ENCODE measurements around the gene SRF.

SRF gene

DNA sequence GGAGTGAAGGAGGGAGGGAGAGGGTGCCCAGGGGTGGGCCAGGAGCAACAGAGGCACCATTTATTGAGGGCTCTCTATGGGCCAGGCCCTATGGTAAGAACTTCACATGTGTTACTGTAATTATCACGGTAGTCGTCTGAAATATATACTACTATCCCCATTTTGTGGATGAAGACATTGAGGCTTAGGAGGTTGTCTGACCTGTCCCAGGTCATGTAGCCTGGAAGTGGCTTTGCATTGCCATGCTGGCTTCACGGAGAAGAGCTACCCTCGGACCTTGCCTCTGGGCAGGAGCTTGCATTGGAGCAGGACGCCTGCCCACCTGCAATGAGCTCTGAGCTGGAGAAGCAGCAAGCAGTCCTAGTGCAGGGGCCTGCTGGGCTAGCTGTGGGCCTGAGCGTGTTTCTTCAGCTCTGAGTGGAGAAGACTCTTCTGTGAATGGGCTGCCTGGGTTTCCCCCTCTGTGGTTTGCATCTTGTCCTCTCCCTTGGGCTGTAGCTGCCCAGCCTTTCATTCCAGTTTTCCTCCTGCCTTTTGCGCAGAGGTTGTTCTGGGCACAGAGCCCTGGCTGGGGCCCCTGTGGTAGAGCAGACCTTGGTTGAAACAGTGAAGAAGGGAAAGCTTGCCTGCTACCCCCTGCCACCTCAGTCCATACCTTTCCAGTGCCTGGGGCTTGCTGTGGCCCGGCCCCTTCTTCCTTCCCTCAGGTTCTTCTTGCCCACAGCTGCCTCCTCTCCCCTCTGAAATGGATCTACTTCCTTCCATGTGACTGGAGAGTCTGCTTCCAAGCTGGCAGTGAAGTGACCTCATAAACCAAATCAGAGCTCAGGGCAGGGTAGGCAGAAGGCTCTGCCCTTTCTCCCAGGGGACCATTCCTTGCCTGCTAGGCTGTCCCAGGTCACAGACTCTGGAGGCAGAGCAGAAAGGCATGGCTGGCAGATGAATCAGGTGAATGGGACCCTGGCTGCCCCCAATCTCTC is 24.1 kb upstream of the SRF start:
- no peak for DNase-seq (ENCODE audit: low read depth in 4 of 4, low spot score in 1 of 4)

DNA sequence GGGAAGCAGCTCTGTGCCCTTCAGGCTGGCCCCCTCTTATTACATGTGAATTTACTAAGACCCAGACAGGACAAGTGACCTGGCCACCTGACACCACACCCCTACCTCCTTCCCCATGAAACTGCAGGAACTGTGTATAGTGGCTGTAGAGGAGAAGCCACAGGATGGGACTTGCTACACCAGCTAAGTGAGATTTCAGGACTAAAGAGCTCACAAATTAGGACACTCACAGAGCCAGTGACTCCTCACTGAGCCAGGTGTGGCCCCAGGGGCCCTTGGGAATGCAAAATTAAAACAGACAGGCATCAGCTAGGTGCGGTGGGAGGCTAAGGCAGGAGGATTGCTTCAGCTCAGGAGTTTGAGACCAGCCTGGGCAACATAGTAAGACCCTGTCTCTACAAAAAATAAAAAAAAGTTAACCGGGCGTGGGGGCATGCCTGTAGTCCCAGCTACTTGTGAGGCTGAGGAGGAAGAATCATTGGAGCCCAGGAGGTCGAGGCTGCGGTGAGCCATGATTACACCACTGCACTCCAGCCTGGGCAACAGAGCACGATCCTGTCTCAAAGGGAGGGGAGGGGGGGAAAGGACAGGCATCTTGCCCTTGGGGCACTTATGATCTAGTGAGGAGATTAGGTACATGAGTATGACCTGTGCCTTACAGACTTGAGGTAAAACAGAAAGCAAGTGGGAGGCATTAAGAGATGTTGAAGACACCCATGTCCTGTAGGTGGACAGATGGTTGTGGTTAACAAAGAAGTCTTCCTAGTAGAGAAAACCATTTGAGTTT is 23.2 kb upstream of the SRF start:
- no peak for DNase-seq (ENCODE audit: low read depth in 4 of 4, low spot score in 1 of 4)

DNA sequence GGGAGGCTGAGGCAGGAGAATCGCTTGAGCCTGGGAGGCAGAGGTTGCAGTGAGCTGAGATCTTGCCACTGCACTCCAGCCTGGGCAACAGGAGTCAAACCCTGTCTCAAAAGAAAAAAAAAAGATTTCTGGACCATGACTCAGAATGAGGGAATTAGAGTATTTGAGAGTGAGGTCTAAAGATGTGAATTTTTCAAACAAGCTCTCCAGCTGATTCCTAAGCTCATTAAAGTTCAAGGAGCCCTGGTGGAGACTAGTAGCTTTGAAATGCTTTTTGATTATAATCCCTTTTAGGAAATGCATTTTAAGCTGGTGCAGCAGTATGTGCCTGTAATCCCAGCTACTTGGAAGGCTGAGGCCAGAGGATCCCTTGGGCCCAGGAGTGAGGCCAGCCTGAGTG is 21.8 kb upstream of the SRF start:
- DNase-seq (ENCODE audit: low read depth in 4 of 4, low spot score in 1 of 4), result no peak

DNA sequence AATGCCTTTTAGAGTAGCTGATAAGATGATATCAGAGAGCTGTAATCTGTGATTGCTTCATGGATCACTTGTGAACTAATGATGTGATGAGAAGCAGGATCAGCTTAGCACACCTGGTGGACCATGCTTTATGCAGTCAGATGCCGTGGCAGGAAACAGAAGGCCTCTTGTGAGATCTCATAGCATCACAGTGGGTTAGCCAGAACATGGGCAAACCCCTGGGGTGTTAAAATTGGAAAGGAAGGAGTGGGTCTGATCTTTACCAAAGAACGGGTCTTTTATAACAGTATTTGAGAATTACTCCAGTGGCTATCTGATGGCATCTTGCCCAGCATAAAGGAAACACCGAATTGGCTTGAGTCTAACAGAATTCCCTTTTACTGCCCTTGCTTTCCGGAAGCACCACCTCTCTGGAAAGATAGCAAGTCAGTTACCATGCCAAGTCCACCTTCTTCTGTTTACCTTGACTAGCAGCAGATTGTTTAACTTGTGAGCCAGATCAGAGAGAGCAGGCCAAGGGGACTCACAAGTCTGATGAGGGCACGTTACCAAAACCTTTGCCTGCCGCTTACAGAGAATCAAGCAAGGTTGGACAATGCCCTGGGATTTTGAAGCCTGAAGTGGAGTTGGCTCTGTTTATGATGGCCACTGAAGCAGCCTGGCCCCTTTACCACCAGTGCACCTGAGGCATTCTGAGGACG is 20.9 kb upstream of the SRF start:
- DNase-seq (ENCODE audit: low read depth in 4 of 4, low spot score in 1 of 4), result no peak

DNA sequence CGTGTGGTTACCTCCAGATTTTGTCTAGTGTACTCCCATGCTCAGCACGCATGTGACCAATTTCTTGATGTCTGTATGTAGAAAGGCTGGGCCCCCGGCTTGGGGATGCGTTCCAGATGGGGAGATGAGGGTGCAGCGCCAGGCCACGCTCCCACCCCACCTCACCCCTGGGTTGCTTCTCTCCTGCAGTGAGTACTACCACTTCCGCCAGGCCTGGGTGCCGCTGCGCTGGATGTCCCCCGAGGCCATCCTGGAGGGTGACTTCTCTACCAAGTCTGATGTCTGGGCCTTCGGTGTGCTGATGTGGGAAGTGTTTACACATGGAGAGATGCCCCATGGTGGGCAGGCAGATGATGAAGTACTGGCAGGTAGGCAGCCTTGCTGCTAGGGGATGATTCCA is 11.5 kb upstream of the SRF start:
- DNase-seq (ENCODE audit: low read depth in 4 of 4, low spot score in 1 of 4), result no peak

DNA sequence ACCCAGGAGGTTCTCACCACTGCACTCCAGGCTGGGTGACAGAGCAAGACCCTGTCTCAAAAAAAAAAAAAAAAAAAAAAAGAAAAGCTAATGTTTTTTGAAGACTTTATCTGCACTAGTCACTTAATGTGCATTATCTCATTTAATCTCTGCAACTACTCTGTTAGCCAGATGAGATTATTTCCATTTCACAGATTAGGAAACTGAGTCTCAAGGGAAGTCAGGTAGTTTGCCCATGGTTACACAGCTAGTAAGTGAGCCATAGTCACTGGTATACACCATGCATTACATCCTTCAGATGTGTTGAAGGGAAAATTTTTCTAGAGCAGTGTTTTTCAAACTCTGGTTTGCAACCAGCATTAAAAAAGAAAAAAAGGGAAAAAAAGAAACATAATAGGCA is 7.2 kb upstream of the SRF start:
- no peak for DNase-seq (ENCODE audit: low read depth in 4 of 4, low spot score in 1 of 4)

DNA sequence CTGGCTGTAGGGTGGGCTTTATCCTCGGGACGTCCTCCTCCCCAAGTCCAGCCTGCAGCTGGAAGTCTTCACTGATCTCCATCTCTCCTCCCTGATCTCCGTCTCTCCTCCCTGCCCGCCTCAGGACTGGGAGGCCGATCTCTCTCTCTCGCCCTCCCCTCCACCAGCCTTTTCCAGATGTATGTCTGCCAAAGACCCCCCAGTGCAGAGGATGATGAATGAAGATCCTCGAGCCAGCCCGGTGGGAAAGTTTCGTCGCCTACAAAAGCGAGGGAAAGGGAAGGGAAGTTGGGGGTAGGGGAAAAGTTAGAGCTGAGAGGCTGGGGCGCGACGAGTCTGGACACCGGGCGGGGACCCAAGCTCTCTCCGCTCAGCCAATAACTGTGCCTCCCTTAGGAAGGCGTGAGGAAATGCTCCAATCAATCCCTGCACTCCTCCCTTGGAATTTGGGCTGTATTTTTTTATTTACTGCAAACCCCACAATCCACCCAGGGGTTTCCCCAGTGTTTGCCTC is 595 bp upstream of the SRF start:
- DNase-seq (ENCODE audit: low read depth in 4 of 4, low spot score in 1 of 4), result no peak

DNA sequence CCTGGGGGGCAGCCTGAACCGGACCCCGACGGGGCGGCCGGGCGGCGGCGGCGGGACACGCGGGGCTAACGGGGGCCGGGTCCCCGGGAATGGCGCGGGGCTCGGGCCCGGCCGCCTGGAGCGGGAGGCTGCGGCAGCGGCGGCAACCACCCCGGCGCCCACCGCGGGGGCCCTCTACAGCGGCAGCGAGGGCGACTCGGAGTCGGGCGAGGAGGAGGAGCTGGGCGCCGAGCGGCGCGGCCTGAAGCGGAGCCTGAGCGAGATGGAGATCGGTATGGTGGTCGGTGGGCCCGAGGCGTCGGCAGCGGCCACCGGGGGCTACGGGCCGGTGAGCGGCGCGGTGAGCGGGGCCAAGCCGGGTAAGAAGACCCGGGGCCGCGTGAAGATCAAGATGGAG is 636 bp downstream of the SRF start:
- DNase-seq (ENCODE audit: low read depth in 4 of 4, low spot score in 1 of 4), result peak in 2 of 4 experiments; percentile 24 to 25

DNA sequence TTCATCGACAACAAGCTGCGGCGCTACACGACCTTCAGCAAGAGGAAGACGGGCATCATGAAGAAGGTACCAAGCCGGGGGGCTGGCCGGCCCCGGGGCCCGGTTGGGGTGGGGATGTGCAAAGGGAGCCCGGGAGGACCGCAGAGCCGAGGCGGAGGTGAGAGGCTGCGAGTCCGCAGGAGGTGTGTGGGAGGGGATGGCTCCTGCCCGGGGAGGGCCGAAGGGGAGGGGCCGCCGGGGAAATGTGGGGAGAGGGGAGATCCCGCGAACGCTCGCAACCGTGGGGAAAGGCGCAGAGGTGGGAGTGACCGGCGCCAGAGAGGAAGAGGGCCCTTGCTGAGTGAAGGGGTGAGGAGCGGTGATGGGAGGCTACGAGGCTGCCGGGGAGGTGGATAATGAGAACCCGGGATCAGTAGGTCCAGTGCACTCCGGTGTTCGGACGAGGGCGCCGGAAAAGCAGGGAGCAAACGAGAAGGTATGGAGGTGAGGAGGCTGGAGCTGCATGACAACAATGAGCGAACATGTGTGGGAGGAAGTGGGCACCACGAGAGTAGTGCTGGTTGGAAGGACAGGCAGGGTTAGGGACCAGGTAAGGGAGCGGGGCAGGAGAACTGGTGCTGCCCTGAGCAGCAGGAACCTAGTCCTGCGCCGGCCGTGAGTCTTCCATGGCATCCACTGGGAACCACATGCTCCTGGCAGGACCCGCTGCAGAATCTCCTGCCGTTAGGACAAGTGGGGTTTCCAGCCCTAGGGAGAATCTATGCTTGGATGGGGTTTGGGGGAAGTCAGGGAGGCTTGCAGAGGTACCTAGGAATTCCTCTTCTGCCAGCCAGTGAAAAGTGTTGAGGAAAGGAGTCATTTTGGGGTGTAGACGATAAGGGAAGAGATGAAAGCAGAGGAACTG is 1.3 kb downstream of the SRF start:
- DNase-seq (ENCODE audit: low read depth in 4 of 4, low spot score in 1 of 4), result peak in 2 of 4 experiments; percentile 39 to 57

DNA sequence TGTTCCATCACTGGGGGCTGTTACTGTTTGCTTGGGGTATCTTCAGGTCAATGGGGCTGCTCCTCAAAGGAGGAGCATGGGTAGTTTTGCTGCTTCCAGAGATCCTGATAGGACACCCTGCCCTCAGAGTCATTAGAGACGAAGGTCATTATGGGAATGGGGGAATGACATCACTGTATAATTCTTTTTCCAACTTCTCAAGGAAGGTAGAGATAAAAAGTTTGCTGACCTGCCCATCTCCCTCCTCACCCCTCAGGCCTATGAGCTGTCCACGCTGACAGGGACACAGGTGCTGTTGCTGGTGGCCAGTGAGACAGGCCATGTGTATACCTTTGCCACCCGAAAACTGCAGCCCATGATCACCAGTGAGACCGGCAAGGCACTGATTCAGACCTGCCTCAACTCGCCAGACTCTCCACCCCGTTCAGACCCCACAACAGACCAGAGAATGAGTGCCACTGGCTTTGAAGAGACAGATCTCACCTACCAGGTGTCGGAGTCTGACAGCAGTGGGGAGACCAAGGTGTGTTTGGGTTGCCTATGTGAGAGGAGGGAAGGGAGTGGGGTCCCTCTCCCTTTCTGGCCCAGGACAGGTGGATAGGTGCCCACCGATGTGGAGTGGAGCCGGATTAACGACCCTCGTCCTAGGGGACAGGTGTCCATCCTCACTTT is 2.7 kb downstream of the SRF start:
- no peak for DNase-seq (ENCODE audit: low read depth in 4 of 4, low spot score in 1 of 4)

DNA sequence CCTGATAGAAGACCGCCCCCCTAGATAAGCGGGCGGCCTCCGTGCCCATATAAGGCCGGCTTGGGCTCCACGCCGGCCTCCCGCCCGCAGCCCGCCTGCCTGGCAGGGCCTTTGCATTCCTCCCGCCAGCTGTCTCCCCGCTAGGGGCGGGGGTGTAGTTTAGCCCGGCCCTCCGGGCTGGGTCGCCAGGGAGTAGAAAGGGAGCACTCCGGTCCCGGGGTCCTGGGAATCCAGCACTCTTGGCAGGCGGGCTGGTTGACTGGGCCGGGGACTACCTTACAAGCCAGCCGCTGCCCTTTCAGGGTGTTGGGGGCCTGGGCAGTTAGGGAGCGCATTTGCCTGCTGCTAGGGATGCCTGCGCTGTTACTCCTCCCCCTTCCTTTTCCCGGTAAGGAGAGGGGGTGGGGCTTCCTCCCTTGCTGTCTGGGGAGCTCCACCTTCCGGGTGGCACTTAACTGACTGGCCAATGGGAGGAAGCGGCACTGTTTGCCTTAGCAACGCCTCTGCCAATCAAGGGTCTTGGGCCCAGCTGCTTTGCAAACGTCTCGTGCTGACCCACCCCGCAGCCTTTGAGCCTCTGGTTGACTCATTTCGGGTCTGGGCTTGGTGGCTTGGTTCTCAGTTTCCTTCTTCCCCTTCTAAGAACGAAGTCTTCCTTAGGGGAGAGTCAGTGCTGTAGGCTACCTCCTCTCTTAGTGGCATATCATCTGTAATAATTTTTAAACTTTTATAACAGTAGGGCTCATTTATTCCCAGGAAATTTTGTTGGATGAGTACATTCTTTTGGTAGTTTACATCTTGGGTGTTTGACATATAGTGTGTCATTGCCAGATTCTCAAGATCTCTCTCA is 3.4 kb downstream of the SRF start:
- peak; percentile 72 to 95 (median 83) for DNase-seq (ENCODE audit: low read depth in 4 of 4, low spot score in 1 of 4)

DNA sequence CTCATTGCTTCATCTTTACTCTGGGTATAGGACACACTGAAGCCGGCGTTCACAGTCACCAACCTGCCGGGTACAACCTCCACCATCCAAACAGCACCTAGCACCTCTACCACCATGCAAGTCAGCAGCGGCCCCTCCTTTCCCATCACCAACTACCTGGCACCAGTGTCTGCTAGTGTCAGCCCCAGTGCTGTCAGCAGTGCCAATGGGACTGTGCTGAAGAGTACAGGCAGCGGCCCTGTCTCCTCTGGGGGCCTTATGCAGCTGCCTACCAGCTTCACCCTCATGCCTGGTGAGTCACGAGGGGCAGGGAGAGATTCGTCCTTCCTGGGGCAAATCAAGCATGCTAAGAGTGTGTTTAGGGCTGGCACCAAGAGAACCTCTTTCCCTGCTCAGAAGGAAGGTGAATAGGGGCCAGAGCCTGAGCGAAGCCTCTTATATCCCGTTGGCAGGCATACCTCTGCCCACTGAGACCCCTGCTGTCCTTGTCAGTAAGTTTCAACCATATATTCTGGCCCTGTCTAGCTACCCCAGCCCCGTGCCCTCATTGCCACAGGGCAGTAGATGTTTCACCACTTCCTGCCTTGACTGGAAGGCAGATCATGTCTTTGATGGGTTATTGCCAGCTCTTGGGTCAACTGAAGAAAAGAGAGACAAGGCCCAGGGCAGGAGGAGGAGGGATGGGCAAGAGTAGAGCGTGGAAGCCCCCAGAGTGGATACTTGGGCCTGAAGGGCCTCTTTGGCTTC is 4.8 kb downstream of the SRF start:
- DNase-seq (ENCODE audit: low read depth in 4 of 4, low spot score in 1 of 4), result no peak

DNA sequence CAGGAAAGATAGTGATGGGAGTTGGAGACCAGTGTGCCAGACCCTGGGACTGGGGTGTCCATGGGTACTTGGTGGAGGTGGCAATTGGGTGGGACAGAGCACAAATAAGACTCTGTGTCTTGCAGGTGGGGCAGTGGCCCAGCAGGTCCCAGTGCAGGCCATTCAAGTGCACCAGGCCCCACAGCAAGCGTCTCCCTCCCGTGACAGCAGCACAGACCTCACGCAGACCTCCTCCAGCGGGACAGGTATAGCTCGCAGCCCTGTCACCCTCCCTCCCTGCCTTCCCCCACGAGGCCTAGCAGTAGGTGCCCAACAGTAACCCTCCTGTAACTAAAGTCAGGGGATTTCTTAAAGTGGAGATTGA is 5.3 kb downstream of the SRF start:
- DNase-seq (ENCODE audit: low read depth in 4 of 4, low spot score in 1 of 4), result no peak

DNA sequence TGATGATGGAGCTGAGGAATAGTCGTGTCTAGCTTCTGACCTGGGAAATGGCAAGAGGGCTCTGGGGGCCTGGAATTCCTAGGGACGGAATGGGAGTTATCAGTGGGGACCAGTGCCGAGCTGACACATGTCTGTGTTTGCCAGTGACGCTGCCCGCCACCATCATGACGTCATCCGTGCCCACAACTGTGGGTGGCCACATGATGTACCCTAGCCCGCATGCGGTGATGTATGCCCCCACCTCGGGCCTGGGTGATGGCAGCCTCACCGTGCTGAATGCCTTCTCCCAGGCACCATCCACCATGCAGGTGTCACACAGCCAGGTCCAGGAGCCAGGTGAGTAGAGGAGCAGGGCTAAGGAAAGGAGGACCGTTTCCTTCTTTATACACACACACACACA is 7.1 kb downstream of the SRF start:
- no peak for DNase-seq (ENCODE audit: low read depth in 4 of 4, low spot score in 1 of 4)

DNA sequence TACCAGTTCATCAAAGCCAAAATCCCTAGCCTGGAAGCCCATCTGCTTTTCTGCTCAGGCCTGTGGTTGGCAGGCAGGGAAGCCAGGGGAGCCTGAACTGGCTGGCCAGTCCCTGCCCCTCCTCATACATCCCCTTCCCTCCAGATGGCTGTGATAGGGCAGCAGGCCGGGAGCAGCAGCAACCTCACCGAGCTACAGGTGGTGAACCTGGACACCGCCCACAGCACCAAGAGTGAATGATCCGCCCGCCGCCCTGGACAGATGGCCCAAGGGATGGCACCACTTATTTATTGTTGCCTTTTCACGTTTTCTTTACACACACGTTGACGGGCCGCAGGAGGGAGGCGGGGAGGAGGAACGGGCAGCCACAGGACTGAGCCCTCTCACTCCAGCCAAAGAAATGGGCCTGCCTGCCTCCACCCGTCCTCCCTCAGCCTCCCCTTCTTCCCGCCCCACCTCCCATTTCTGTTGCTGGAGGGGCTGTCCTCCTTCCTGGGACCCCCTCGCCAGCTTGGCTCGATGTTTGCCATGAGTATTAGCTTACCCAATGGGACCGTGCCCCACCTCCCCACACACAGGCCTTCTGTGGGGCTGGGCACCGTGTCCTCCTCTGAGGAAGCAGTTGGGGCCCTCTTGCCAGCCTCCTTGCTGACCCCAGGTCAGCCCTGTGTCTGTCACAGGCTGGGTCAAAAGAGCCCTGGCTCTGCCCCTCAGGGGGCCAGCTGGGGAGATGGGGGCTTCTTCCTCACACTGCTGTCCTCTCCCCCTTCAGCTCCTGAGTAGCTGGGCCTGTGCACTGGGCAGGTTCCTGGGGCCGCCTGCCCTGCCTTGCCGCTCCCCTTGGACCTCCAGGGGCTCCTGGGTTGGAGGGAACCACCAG is 8.1 kb downstream of the SRF start:
- no peak for DNase-seq (ENCODE audit: low read depth in 4 of 4, low spot score in 1 of 4)

DNA sequence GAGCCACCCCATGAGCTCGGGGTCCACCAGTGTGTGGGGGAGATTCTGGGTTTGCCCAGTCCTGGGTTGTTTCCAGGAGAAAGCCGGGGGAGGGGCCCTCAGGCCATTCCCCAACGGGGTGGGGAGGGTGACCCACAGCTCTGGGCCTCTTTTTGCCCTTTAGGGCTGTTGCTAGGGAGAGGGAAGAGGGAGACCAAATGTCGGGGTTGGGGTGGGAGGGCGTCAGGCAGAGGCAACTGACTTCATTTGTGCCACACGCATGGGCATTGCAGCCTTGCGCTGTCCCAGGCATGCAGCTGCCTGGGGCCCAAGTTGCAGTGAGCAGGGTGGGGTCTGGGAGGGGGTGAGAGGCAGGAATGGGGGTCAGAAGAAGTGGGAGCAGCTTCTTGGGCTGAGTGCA is 9.0 kb downstream of the SRF start:
- DNase-seq (ENCODE audit: low read depth in 4 of 4, low spot score in 1 of 4), result no peak

DNA sequence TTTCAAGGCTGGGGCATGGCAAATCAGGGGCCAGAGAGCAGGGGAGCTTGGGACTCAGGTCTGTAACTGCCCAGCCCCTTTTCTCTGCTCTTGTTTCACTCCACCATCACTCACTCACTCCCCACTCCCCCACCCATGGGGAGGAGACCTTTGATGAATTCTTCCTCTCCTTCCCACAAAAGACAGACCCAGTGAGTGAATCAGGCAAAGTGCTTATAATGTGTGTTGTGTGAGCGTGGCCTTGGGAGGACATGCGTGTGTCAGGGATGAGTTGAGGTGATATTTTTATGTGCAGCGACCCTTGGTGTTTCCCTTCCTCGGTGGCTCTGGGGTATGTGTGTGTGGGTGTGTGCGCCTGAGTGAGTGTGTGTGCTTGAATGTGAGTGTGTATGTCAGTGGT is 9.9 kb downstream of the SRF start:
- DNase-seq (ENCODE audit: low read depth in 4 of 4, low spot score in 1 of 4), result no peak

DNA sequence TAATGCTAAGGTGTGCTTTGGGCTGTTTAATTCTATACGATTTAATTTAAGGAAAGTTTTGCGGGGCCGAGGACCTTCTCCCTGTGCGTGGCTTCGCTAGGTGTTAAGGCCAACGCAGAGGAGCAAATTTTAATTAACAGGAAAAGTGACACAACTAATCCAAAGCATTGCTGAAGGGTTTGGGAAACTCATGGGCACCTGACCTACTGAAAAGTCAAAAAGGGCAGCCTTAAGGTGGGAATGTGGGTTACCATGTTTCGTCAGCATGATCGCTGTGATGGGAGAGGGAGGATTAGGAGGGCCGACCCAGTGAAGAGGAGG is 10.5 kb downstream of the SRF start:
- no peak for DNase-seq (ENCODE audit: low read depth in 4 of 4, low spot score in 1 of 4)
